Motor neuron (in vitro differentiated cells): ENCODE results near the gene REV3L. TPM values are rescaled to one million over a fixed set of nuclear protein-coding genes. Genes with fewer than 3 reads are reported as not detected.
A peak's percentile ranks its signal among the peaks of the same experiment; 100 is the strongest.

Experiments
- ATAC-seq, 8 experiments: fragments of 200-7000 bp; cut with Tn5 transposase; replicated peaks in 6 of 8; 2 replicates each; pipeline ENCODE4 v1.8.0; 2021; ENCODE audit warnings: mild to moderate bottlenecking in 8 of 8, moderate library complexity in 8 of 8
- H3K27ac ChIP-seq, 2 donors: fragments of 250-450 bp; sonication (Bioruptor Pico); 2 replicates each; pipeline ENCODE4 v1.9.0; 2021; ENCODE audit warnings: antibody characterized with exemption in 2 of 2, mild to moderate bottlenecking in 2 of 2, moderate library complexity in 1 of 2
- H3K4me1 ChIP-seq, 2 donors: fragments of 250-450 bp; sonication (Bioruptor Pico); replicated peaks in 1 of 2; 2 replicates each; pipeline ENCODE4 v1.6.1; 2021; ENCODE audit warnings: antibody characterized with exemption in 2 of 2, mild to moderate bottlenecking in 2 of 2, moderate library complexity in 1 of 2
- H3K4me3 ChIP-seq, 5 donors: fragments of 250-450 bp; sonication (Bioruptor Pico); 2 replicates each; pipeline ENCODE4 v1.9.0; 2021; ENCODE audit warnings: antibody characterized with exemption in 5 of 5, mild to moderate bottlenecking in 5 of 5, moderate library complexity in 4 of 5
- WGBS, 10 experiments: fragments of 450-650 bp; shearing (Covaris generic); methylation state at CpG; one replicate each; pipeline ENCODE4 v1.0.0; 2022; 5-methylcytosine and 5-hydroxymethylcytosine counted together
- in situ Hi-C, 9 experiments: fragments of 400-800 bp; cut with MboI; loops; one replicate each; pipeline ENCODE4 v1.15.0; 2021; ENCODE audit warnings: low sequenced_read_pairs in 9 of 9, low pct_unique_long_range_greater_than_20kb in 2 of 9; ENCODE audit not compliant: unreplicated experiment in 9 of 9
- total RNA-seq, 8 experiments: library from RNA; unstranded; fragments of 300-600 nt; gene quantifications; 2 replicates each; pipeline versions ENCODE4 v1.2.3 to v1.2.4, GENCODE V29; 2022

The REV3L gene
- total RNA-seq, 8 experiments from 2014 or later, result 19.5 to 63.6 (median 39.1) TPM

DNA sequence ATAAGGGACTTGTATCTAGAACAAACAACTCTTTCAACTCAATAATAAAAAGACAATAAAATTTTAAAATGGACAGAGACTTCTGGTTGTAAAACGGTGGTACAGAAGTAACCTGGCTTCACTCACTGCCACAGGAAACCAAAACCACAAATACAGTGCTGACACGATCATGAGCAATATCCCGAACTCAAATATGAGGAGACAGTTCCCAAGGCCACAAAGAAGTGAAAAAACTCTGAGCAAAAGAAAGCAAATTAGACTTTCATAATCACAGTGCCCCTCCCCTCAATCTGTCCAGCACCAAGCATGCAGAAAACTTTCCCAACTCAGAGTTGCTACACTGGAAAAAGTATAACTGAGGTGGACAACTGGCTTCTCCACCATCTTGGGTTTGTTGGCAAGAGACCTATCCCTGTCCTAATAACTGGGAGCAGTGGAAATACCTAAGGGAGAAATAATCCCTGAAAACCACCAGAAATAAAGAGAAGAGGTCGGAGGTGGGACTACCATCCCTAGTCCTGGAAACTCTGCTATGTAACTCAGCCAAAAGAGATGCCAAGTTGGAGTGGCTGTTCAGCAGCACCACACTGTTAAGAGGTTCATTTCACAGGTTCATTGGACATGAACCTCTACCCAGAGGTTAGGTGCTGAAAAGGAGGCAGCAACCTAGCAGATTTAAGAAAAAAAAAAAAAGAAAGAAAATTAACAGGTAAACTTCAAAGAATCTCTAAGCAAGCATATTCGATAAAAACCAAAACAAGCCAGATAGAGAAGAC is 55.5 kb downstream of the REV3L start:
- ATAC-seq, result peak in 3 of 8 experiments; percentile 25 to 75 (median 68)
- Histone ChIP-seq H3K4me1 (peaks cover 0 to 8% of the 10 kb centered on the region in 2 donors), H3K4me3 (no peak overlapping the region), H3K27ac (no peak overlapping the region)
- in situ Hi-C loops, result no loop called here
- WGBS, 10 experiments, result 25 to 98% (median 88%) methylated on average over 2 to 5 of the region's 5 CpGs

DNA sequence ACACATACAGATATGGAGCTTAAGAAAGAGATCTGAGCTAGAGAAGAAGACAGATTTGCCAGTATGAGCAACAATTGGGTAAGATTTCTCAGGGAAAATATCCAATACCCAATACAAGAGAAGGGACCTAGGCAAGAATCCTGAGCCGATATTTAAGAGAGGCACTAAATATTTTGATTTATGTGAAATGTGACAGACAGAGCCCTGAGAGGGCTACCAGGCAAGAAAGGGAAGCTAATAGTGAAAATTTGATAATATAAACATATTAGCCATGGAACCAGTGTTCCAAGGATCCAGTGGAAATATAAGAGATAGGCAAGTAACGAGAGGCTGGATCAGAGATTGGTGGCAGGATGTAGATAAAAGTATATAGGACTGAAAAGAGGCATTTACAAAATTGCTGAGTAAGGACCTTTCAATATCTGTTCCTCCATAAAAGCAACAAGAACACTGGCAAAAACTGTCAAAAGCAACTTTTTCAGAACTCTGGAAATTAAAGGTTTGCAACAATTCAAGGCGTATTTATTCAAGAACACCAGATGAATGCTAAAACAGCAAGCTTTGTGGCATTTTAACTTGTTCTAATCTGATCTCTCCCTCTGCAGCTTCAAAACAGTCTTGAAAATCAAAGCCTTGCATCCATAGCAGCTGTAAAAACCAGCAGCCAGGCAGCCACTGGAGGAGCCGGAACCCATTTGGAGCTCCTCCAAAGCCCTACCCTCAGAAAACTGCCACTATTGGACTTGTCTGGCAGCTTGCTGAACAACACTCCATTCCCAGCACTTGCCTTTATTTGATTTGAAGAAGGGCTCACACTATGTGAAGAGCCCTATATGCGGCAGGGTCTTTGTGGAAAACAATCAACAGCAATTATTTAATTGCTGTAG is 58.8 kb downstream of the REV3L start:
- in situ Hi-C loops, result no loop called here
- H3K4me3 ChIP-seq, result no peak overlapping the region
- WGBS, 10 experiments, result 22 to 100% (median 91%) methylated on average over 2 to 5 of the region's 5 CpGs
- ATAC-seq, result peak in 4 of 8 experiments; percentile 59 to 73 (median 66)
- H3K27ac ChIP-seq, result no peak overlapping the region
- H3K4me1 ChIP-seq, result peaks cover 0 to 8% of the 10 kb centered on the region in 2 donors

DNA sequence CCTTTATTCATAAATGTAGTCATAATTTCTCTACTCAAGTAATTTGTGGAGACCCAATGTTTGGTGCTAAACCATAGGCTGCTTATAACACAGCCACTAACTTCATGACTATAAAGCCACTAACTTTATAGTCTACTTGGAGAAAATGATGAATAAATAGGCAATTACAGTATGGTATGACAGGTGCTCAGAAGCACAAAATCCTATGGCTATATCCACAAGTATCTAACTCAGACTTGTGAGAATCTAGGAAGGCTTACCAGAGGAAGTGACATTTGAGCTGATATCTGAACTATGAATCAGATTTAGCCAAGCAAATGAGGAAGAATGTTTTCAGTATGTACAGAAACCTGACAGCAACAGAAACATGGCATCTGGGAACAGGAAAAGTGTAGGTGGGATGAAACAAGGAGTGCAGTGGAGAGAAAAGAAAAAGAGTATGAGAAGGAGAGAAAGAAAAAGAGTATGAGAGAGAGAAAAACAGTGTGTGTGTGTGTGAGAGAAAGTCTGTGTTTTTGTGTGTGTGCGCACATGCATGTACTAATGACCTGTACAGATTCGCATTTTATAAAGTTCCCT is 59.9 kb downstream of the REV3L start:
- WGBS, 10 experiments, result 50 to 100% (median 60%) methylated on average over 2 of the region's 2 CpGs; no CpG with 5 or more reads in 2 of the 10 experiments
- H3K27ac ChIP-seq, result no peak overlapping the region
- ATAC-seq, result no peak
- H3K4me3 ChIP-seq, result no peak overlapping the region
- peaks cover 3 to 8% of the 10 kb centered on the region in 2 donors for H3K4me1 ChIP-seq
- in situ Hi-C loops, result no loop called here

DNA sequence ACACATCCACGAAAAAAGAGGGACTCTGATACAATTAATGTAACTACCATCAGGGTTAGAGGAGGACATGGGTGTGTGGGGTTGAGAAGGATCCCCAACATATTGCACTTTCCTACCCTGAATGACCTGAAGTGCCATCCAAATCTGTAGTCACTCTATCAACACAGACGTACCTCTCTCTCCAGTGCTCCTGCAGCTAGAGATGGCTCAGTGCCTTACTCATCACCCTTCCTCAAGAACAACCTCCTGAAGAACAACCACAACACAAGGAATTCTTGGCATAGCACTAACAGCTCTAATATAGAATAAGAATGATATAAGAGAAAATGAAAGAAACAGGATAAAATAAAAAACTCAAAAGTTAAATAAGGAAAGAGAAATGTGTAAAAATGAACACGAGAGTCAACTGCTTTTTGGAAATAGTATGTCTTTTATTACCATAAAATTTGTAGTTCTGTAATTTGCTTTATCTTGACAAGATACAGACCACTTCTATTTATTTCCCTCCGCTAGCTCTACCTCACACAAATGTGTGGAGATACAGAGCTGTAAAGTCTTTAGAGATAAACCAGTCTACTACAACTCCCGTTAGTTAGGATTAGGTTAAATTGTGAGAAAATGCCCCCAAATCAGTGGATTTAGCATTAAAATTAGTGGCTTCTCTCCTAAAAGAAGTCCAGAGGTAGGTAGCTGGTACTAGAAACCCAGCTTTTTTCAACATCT is 63.9 kb downstream of the REV3L start:
- no peak for ATAC-seq
- Histone ChIP-seq H3K4me1 (peaks cover 16 to 19% of the 10 kb centered on the region in 2 donors), H3K4me3 (no peak overlapping the region), H3K27ac (no peak overlapping the region)
- 46 to 100% (median 87%) methylated on average over 2 to 5 of the region's 5 CpGs; no CpG with 5 or more reads in 1 of the 10 experiments for WGBS, 10 experiments
- in situ Hi-C loops, result no loop called here

DNA sequence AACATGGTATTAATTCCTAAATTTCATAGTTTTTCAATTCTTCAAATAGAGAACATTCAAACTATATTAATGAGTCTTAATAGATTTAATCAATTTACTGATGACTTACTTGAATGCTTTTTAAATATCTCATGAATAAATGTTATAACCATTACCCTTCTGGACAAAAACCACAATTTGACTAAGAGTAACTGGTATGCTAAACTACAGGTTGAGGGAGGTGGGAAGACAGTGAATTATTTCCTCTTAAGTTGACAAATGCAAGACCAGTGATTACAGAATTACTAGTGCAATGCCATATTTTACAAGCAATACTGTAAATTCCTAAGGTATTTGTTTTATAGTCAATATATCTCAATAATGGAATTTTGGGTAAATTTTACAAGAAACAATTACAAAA is 65.1 kb downstream of the REV3L start:
- ATAC-seq, result no peak
- H3K4me1 ChIP-seq, result peaks cover 11 to 16% of the 10 kb centered on the region in 2 donors
- H3K27ac ChIP-seq, result no peak overlapping the region
- H3K4me3 ChIP-seq, result no peak overlapping the region
- in situ Hi-C loops, result no loop called here

DNA sequence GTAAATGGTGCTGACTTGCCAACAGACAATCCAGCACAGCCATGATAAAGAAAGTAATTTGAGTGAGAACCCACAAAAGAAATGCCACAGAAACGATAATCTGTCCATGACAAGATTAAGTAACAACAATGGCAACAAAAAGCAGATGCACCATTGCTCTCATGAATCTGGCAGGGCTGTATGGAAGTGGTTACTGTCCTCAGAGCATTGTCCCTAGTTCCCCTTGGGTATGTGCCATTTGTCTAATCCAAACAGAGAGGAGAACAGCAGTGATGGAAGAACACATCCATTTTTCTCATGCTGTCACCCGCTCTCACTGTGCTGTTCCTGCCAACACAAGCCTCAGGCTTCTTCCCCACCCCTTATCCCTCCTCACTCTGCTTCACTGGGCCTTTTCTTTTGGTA is 65.8 kb downstream of the REV3L start:
- Histone ChIP-seq H3K4me1 (peaks cover 11 to 16% of the 10 kb centered on the region in 2 donors), H3K27ac (no peak overlapping the region), H3K4me3 (no peak overlapping the region)
- WGBS, 10 experiments, result 0 to 100% (median 46%) methylated on average over 1 to 2 of the region's 2 CpGs; no CpG with 5 or more reads in 2 of the 10 experiments
- in situ Hi-C loops, result no loop called here
- peak in 6 of 8 experiments; percentile 56 to 99 (median 96) for ATAC-seq

DNA sequence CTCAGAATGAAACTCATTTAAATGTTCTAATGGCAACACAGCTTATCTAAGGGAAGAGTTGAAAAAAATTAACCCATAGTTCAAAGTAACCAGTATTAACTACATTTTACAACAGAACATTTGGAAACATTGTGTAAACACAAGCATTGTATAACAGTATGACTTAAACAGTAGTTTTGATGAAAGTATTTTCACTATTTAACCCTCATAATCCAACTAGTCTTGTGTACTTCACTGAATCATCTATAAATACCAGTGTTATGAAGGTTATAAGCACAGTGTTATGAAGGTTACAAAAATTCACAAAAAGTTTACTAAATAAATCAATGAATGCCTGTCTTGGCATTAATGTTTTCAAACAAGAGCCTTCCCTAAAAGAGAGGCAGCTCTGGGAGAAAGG is 66.5 kb downstream of the REV3L start:
- in situ Hi-C loops, result no loop called here
- no peak overlapping the region for H3K4me3 ChIP-seq
- peaks cover 11 to 16% of the 10 kb centered on the region in 2 donors for H3K4me1 ChIP-seq
- ATAC-seq, result no peak
- H3K27ac ChIP-seq, result no peak overlapping the region

DNA sequence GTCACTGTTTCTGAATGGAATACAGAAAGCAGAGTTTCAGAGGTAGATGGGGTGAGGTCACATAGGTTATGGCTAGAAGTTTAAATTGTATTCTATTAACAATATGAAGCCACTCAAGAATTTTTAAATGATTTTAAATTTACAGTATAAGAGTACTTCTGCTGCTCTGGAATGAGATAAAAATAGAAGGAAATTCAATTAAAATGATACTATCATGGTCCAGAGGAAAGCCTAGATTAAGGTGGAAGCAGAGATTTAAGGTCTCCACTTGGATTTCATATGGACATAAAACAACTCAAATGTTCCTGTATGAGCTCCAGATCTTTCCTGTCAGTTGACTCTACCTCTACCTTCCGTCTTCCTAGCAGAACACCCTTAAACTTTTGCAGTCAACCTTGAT is 68.6 kb downstream of the REV3L start:
- no peak for ATAC-seq
- Histone ChIP-seq H3K4me1 (peaks cover 11 to 16% of the 10 kb centered on the region in 2 donors), H3K4me3 (no peak overlapping the region), H3K27ac (no peak overlapping the region)
- WGBS, 10 experiments, result 82 to 100% (median 100%) methylated on average over 1 of the region's 1 CpG; no CpG with 5 or more reads in 3 of the 10 experiments
- in situ Hi-C loops, result no loop called here

DNA sequence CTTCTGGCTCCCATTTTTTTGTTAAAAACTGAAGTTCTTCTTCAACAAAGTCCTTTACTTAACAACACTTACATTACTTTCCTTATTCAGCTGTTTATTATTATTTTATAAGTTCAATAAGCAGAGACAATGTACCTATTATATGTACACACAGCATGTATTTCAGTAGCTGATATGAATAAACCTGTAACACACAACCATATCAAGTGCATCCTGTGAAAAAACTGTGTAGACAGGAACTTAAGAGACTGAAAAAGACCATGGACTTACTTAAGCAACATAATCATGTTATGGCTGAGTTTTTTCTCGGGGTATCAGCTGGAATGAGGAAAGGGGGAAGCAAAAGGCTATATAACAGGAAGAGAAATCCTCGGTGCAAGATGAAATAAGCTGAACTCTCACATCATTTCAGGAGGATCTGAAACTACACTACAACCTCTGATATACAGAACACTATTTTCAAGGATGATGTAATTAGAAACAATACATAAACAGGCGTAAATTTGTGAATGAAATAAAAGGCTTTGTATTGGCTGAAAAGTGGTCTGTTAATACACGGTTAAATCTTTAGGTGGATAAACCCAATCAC is 70.9 kb downstream of the REV3L start:
- H3K4me3 ChIP-seq, result no peak overlapping the region
- WGBS, 10 experiments, result 54 to 100% (median 87%) methylated on average over 1 to 4 of the region's 4 CpGs; no CpG with 5 or more reads in 1 of the 10 experiments
- peaks cover 2% of the 10 kb centered on the region in 2 donors for H3K4me1 ChIP-seq
- H3K27ac ChIP-seq, result no peak overlapping the region
- in situ Hi-C loops, result no loop called here
- ATAC-seq, result no peak

DNA sequence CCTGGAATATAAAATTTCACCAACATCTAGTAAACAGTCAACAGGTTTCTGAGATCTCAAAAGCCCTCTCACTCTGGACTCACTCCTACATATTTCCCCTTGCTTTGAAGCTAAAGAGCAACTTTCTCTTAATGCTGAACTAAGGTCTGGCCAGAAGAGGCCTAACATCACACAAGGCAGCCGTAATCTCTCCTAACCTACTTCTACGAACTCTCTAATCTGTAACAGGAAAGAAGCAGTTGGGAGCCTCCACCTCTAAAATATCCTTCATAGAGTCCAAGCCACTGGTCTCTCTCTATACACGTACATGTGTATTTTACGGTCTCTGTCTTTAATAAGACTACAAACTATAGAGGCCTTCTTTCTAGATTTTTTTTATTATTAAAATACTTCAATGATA is 72.0 kb downstream of the REV3L start:
- in situ Hi-C loops, result no loop called here
- H3K27ac ChIP-seq, result no peak overlapping the region
- no peak for ATAC-seq
- no peaks in the 10 kb centered on the region for H3K4me1 ChIP-seq
- WGBS, 10 experiments, result 88 to 100% (median 96%) methylated on average over 1 to 4 of the region's 4 CpGs; no CpG with 5 or more reads in 1 of the 10 experiments
- H3K4me3 ChIP-seq, result no peak overlapping the region

DNA sequence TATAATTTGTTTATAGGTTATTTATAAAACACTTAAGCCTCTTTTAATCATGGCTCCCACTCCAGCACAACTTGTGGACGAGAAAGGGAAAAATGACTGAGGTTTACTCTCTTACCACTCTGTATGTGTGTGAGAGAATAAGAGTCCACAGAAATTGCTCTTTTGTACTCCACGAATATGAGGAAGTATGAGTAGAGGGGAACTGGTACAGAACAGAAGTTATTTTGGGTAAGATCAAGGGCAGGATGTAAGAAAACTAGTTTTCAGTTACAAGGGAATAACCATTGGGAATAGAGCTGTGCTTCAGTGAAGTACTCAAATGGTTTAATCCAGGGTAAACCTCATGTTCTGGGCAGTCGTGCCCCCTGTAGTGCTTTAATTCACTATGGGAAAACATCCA is 72.6 kb downstream of the REV3L start:
- no peaks in the 10 kb centered on the region for H3K4me1 ChIP-seq
- WGBS, 10 experiments, result 79 to 100% (median 94%) methylated on average over 1 to 3 of the region's 3 CpGs
- no peak for ATAC-seq
- in situ Hi-C loops, result no loop called here
- no peak overlapping the region for H3K4me3 ChIP-seq
- H3K27ac ChIP-seq, result no peak overlapping the region

DNA sequence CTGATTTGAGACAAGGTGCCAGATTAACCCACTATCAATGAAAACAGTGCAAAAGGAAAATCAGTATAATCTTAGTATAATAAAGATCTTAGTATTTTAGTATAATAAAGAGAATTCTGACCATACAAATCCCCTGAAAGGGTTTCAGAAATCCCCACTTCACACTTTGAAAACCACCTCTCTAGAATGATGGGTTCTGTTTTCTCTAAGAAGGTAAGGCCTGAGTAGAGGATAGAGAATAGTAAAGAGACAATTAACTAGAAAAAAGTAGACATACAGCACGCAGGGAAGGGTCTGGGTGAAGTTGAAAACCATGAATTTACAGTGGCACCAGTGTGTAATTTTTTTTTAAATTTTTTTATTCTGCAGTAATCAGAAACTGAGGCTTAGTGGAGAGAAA is 73.6 kb downstream of the REV3L start:
- in situ Hi-C loops, result no loop called here
- WGBS, 10 experiments, result 78 to 100% (median 100%) methylated on average over 1 of the region's 1 CpG; no CpG with 5 or more reads in 2 of the 10 experiments
- Histone ChIP-seq H3K27ac (no peak overlapping the region), H3K4me3 (no peak overlapping the region), H3K4me1 (no peaks in the 10 kb centered on the region)
- ATAC-seq, result no peak
